C4-2B (cell line): Measurements from ENCODE around the gene SLC34A1.

ENCODE experiments used
- CTCF ChIP-seq: fragments of 450-650 bp; conservative IDR thresholded peaks from 2 replicates; pipeline ENCODE4 v1.5.1; 2017; ENCODE audit warnings: mild to moderate bottlenecking
- ZFX ChIP-seq: fragments of 450-650 bp; IDR thresholded peaks from 2 replicates; pipeline ENCODE4 v1.6.1; 2017

- TF ChIP-seq CTCF = no peak
- TF ChIP-seq ZFX = no peak
Observed at GRCh38 chr5:177425196-177425800, 41.1 kb downstream of the SLC34A1 start.
